CD4-positive, CD25-positive, alpha-beta regulatory T cell (primary cell): Measurements from ENCODE around the gene NSMF. TPM values are rescaled to one million over a fixed set of nuclear protein-coding genes. Genes with fewer than 3 reads are reported as not detected.

ENCODE experiments used
- ATAC-seq, 2 donors: fragments of 150-1000 bp; cut with Tn5 transposase; one replicate each; pipeline ENCODE4 v1.10.0; 2021; ENCODE audit warnings: low read depth in 2 of 2, moderate number of reproducible peaks in 2 of 2, moderate library complexity in 1 of 2
- DNase-seq, 3 donors: peaks; one replicate each; pipeline versions ENCODE4 v3.0.0 to v3.0.0-alpha.2; 2012 to 2022; ENCODE audit warnings: mixed read lengths in 1 of 3
- H3K27ac ChIP-seq: one replicate; pipeline ENCODE4 v1.7.0; 2013; ENCODE audit warnings: mild to moderate bottlenecking, low read length; ENCODE audit not compliant: insufficient read depth, poor library complexity, severe bottlenecking
- H3K27me3 ChIP-seq: one replicate; pipeline ENCODE4 v1.7.0; 2013; ENCODE audit warnings: low read length; ENCODE audit not compliant: control insufficient read depth, insufficient read depth
- H3K36me3 ChIP-seq: one replicate; pipeline ENCODE4 v1.7.0; 2013; ENCODE audit warnings: mild to moderate bottlenecking, low read length, moderate library complexity; ENCODE audit not compliant: control insufficient read depth, insufficient read depth
- H3K4me1 ChIP-seq: 2 replicates; pipeline ENCODE4 v1.7.0; 2013; ENCODE audit warnings: mild to moderate bottlenecking, low read length; ENCODE audit not compliant: insufficient read depth, control insufficient read depth, poor library complexity, severe bottlenecking
- H3K4me3 ChIP-seq: one replicate; pipeline ENCODE4 v1.7.0; 2013; ENCODE audit warnings: low read depth, mild to moderate bottlenecking, low read length, moderate library complexity
- H3K9me3 ChIP-seq, 2 experiments: 1 replicate in 1 of 2; 2 replicates in 1 of 2; pipeline ENCODE4 v1.7.0; 2013; ENCODE audit warnings: low read length in 2 of 2, mild to moderate bottlenecking in 1 of 2, moderate library complexity in 1 of 2; ENCODE audit not compliant: control insufficient read depth in 2 of 2
- H3K27ac Mint-ChIP-seq, 3 donors: one replicate each; pipeline ENCODE4 v1.8.0; 2020 to 2022; ENCODE audit warnings: mild to moderate bottlenecking in 3 of 3, mixed read lengths in 3 of 3, moderate library complexity in 2 of 3
- H3K27me3 Mint-ChIP-seq: one replicate; pipeline ENCODE4 v1.8.0; 2022; ENCODE audit warnings: mild to moderate bottlenecking, mixed read lengths
- H3K36me3 Mint-ChIP-seq: one replicate; pipeline ENCODE4 v1.8.0; 2020; ENCODE audit warnings: mixed read lengths
- H3K4me1 Mint-ChIP-seq, 4 donors: one replicate each; pipeline ENCODE4 v1.8.0; 2020 to 2022; ENCODE audit warnings: mixed read lengths in 4 of 4, mild to moderate bottlenecking in 1 of 4
- H3K4me3 Mint-ChIP-seq, 4 donors: one replicate each; pipeline ENCODE4 v1.8.0; 2020 to 2022; ENCODE audit warnings: mild to moderate bottlenecking in 4 of 4, mixed read lengths in 4 of 4, moderate library complexity in 3 of 4
- H3K9me3 Mint-ChIP-seq, 7 donors: one replicate each; pipeline ENCODE4 v1.8.0; 2020 to 2022; ENCODE audit warnings: mixed read lengths in 7 of 7, mild to moderate bottlenecking in 3 of 7, moderate library complexity in 2 of 7
- polyA plus RNA-seq, 4 donors: library from polyadenylated mRNA; unstranded; fragments of 300-500 nt; fragmentation: Illumina TruSeq; gene quantifications; one replicate each; pipeline ENCODE4 v1.2.3, GENCODE V29; 2021
- total RNA-seq: library from RNA; stranded (reverse); gene quantifications from one replicate; pipeline ENCODE4 v1.2.3, GENCODE V29; 2022

The NSMF gene, protein sequence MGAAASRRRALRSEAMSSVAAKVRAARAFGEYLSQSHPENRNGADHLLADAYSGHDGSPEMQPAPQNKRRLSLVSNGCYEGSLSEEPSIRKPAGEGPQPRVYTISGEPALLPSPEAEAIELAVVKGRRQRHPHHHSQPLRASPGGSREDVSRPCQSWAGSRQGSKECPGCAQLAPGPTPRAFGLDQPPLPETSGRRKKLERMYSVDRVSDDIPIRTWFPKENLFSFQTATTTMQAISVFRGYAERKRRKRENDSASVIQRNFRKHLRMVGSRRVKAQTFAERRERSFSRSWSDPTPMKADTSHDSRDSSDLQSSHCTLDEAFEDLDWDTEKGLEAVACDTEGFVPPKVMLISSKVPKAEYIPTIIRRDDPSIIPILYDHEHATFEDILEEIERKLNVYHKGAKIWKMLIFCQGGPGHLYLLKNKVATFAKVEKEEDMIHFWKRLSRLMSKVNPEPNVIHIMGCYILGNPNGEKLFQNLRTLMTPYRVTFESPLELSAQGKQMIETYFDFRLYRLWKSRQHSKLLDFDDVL
- total RNA-seq (109 TPM), polyA plus RNA-seq (10 to 100 TPM in 2 of 4 donors, 1 to 10 TPM in 2; 9.3 to 14.5 (median 11.8) TPM)

DNA sequence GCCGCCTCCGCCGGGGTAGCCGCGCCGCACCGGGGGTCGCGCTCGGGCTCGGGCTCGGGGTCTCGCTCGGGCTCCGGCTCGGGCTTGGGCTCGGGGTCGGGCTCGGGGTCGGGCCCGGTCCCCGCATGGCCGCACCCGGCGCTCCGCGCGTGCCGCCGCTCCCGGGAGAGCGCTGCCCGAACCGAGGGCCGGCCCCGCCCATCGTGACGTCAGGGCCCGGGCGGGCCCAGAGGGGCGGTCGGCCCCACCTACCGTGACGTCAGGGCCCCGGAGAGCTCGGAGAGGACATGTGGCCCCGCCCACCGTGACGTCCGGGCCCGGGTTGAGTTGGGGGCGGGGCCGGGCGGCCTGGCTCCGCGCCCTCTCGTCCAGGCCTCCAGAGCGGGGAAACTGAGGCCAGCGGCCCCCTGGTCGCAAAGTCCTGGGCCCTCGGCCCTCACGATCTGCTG is at the start of gene NSMF:
Gene NSMF (minus strand): TSS at position 183 of the 449 bp plus-strand sequence. CDS start 232 bp downstream, outside the sequence.
- Mint-ChIP-seq H3K4me1 (peaks cover 0 to 52% (median 5%) of the 10 kb centered on the region in 4 donors), H3K4me3 (peak within 1 kb of the TSS; percentile 27 to 84 (median 70))
- DNase-seq: peak; percentile 90 to 95 (median 91)

DNA sequence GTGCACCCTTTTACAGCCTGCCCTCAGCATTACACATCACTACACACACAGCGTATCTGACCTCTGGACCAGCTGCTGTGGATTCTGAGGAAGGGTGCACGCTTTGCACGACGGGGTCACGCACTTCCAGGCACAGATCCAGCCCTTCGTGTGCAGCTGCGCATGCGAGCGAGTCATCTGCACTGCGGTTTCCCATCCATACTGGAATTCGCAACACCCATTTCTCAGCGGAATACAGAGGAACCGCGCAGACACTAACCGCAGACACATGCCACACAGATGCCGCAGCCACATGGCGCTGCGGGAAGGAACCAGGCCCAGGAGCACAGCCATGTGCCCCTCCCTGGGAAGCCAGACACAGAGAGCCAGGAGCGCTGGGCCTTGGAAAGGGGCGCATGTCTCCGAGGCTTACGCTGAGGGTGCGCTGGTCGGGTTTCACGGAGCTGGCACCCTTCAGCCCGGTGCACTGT is 47.6 kb upstream of the NSMF start:
- no peak overlapping the region for H3K4me3 ChIP-seq
- no peaks in the 10 kb centered on the region for H3K27me3 ChIP-seq
- ATAC-seq (no peak), DNase-seq (no peak)
- H3K36me3 Mint-ChIP-seq: no peaks in the 10 kb centered on the region
- no peaks in the 10 kb centered on the region for H3K27me3 Mint-ChIP-seq
- H3K9me3 Mint-ChIP-seq: peaks cover 0 to 3% (median 0%) of the 10 kb centered on the region in 7 donors
- H3K4me1 Mint-ChIP-seq: peaks cover 0 to 6% (median 0%) of the 10 kb centered on the region in 4 donors
- H3K36me3 ChIP-seq: no peaks in the 10 kb centered on the region
- H3K4me3 Mint-ChIP-seq: no peak overlapping the region
- no peak overlapping the region for H3K27ac Mint-ChIP-seq
- H3K27ac ChIP-seq: no peak overlapping the region
- no peaks in the 10 kb centered on the region for H3K9me3 ChIP-seq
- H3K4me1 ChIP-seq: no peaks in the 10 kb centered on the region

More for the DNA sequence above, at the start of gene NSMF:
- no peaks in the 10 kb centered on the region for H3K27me3 ChIP-seq
- Mint-ChIP-seq H3K9me3 (peaks cover 0 to 1% (median 0%) of the 10 kb centered on the region in 7 donors), H3K36me3 (no peaks in the 10 kb centered on the region), H3K27me3 (no peaks in the 10 kb centered on the region), H3K27ac (peak within 1 kb of the TSS; percentile 60 to 95 (median 93))
- H3K27ac ChIP-seq: peak within 1 kb of the TSS; percentile 86
- ATAC-seq: peak; percentile 63 to 75
- no peaks in the 10 kb centered on the region for H3K36me3 ChIP-seq
- H3K4me1 ChIP-seq: peaks cover 85% of the 10 kb centered on the region
- H3K9me3 ChIP-seq: no peaks in the 10 kb centered on the region
- peak within 1 kb of the TSS; percentile 32 for H3K4me3 ChIP-seq

DNA sequence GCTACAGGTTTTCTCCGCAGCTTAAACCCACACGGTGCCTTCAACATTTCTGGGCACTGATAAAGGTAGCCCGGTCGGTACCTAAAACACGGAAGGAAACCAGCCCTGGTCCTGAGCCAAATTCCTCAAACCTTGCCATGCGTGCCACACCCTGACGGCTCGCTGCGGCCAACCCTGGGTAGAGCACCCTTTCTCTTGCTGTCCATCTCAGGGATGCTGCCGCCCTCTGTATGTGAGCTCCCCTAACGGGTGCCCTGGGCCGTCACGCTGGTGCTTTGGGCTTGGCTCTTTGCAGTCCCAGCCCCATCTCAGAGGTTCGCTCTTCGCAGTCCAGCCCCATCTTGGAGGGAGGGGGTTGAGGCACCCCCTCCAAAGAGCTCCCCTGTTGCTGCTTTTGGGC is 47.1 kb upstream of the NSMF start:
- ATAC-seq: no peak
- peaks cover 0 to 5% (median 0%) of the 10 kb centered on the region in 4 donors for H3K4me1 Mint-ChIP-seq
- H3K27me3 Mint-ChIP-seq: no peaks in the 10 kb centered on the region
- no peak overlapping the region for H3K4me3 Mint-ChIP-seq
- Histone ChIP-seq H3K27ac (no peak overlapping the region), H3K36me3 (no peaks in the 10 kb centered on the region), H3K27me3 (no peaks in the 10 kb centered on the region), H3K9me3 (no peaks in the 10 kb centered on the region), H3K4me3 (no peak overlapping the region), H3K4me1 (no peaks in the 10 kb centered on the region)
- DNase-seq: no peak
- no peaks in the 10 kb centered on the region for H3K36me3 Mint-ChIP-seq
- H3K9me3 Mint-ChIP-seq: peaks cover 0 to 3% (median 0%) of the 10 kb centered on the region in 7 donors
- H3K27ac Mint-ChIP-seq: no peak overlapping the region

DNA sequence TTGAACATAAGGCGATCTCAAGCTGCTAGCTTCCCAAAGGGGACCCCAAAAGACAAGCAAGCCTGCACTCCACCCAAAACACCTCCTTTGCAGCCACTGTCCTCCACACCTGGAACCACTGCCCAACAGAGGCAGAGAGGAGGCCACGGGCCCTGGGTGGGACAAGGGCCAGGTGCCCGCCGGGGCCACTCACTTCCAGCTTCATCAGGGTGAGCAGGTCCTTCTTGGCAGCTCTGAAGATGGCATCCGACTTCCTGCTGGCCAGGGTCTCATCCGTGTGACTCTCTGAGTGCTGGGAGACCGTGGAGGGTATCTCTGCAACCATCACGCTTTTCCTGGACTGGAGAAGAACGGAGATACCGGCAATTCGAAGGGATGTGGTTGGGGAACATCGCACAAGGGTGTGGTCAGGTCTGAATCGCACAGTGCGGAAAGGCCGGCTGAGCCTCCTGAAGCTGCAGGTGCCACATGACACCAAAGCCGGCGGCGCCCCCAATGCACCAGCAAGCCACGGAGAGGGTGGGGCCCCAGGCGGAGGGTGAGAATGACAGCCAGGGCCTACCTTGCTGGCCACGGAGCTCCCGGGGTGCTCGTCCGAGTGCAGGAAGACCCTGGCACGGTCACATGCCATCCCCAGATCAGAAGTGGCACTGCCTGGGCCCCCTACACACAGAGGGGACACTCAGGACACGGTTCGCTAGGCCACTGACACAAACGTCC is 46.4 kb upstream of the NSMF start:
- Mint-ChIP-seq H3K4me1 (peaks cover 0 to 5% (median 0%) of the 10 kb centered on the region in 4 donors), H3K4me3 (no peak overlapping the region), H3K36me3 (no peaks in the 10 kb centered on the region), H3K27ac (no peak overlapping the region), H3K9me3 (peaks cover 0 to 3% (median 0%) of the 10 kb centered on the region in 7 donors), H3K27me3 (no peaks in the 10 kb centered on the region)
- no peak for ATAC-seq
- Histone ChIP-seq H3K4me1 (no peaks in the 10 kb centered on the region), H3K27ac (no peak overlapping the region), H3K36me3 (no peaks in the 10 kb centered on the region), H3K9me3 (no peaks in the 10 kb centered on the region), H3K4me3 (no peak overlapping the region), H3K27me3 (no peaks in the 10 kb centered on the region)
- no peak for DNase-seq

DNA sequence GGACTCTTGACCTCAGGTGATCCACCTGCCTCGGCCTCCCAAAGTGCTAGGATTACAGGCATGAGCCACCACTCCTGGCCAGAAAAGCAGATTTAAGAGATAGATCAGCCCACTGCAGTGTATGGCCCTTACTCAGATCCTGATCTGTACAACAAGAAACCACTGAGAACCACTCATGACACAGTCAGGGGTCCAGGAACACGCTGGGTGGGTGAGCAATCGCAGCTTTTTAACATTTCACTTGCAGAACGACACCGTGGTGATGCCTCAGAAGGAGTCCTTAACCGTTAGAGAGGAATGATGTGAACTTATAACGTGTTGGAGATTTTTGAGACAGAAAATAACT is 45.3 kb upstream of the NSMF start:
- no peaks in the 10 kb centered on the region for H3K27me3 Mint-ChIP-seq
- no peak overlapping the region for H3K27ac Mint-ChIP-seq
- Histone ChIP-seq H3K27ac (no peak overlapping the region), H3K9me3 (no peaks in the 10 kb centered on the region), H3K4me3 (no peak overlapping the region), H3K36me3 (no peaks in the 10 kb centered on the region), H3K27me3 (no peaks in the 10 kb centered on the region), H3K4me1 (no peaks in the 10 kb centered on the region)
- no peaks in the 10 kb centered on the region for H3K36me3 Mint-ChIP-seq
- H3K4me3 Mint-ChIP-seq: no peak overlapping the region
- DNase-seq (no peak), ATAC-seq (no peak)
- peaks cover 0 to 5% (median 0%) of the 10 kb centered on the region in 4 donors for H3K4me1 Mint-ChIP-seq
- peaks cover 0 to 3% (median 0%) of the 10 kb centered on the region in 7 donors for H3K9me3 Mint-ChIP-seq

DNA sequence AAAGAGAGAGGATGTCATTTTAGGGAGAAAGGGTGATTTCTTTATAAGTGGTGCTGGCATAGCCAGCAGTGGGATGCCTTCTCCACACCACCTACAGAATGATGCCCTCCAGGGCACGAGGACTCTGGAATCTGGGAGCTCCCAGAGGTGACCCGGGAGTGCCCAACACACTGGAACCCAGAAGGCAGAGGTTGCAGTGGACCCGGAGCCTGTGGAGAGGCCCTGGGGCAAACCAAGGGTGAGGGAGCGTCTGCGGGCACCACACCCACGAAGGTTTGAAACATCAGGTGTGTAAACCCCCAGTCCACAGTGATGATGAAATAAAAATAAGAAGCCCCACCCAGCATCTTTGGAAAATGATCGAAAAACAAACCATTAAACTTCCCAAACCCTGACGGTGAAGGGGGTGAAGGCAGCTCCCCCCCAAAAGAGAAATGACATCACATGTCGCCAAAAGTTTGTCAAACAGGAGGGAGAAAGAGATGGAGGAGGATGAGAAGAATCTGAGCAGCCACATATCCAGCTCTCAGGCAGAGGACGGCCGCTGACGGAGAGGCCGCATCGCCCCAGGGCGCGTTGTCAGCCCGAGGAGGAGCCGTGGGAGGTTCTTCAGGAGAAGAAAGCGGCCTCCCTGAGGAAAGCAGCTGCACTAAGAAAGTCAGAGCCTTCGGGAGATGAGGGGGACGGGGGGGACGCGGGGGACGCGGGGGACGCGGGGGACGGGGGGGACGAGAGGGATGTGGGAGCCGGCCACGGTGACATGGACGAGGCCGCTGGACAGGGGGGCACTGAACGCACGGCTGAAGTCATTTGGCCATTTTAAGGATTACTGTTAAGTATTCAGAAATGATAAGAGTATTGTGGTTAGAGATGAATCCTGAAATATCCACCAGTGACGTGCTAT is 43.1 kb upstream of the NSMF start:
- Mint-ChIP-seq H3K36me3 (no peaks in the 10 kb centered on the region), H3K27ac (peak overlapping the region; percentile 29 to 93 (median 65)), H3K4me1 (peaks cover 0 to 5% (median 0%) of the 10 kb centered on the region in 4 donors), H3K4me3 (peak overlapping the region in 1 of 4 donors; percentile 50), H3K27me3 (no peaks in the 10 kb centered on the region), H3K9me3 (peaks cover 0 to 3% (median 0%) of the 10 kb centered on the region in 7 donors)
- Histone ChIP-seq H3K9me3 (no peaks in the 10 kb centered on the region), H3K36me3 (no peaks in the 10 kb centered on the region), H3K4me3 (no peak overlapping the region), H3K27me3 (no peaks in the 10 kb centered on the region), H3K4me1 (no peaks in the 10 kb centered on the region), H3K27ac (no peak overlapping the region)
- no peak for DNase-seq
- ATAC-seq: no peak

DNA sequence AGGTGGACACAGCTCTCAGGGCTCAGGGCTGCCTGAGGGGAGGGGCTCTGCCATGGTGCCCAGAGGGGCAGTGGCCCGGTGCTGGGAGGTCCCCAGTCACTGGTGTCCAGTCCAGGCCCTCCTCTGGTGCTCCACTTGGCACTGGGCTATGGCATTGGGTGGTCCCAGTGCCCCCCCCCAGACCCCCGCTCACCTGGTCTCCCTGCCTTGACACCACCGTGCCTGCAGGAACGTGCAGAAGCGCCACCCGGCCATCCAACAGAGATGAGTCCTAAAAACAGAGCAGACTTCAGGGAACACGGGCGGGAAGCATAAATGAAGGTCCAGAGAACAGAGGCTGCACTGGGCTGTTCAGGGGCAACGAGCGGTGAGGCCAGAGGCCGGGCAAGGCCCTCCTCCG is 42.3 kb upstream of the NSMF start:
- no peaks in the 10 kb centered on the region for H3K4me1 ChIP-seq
- H3K36me3 ChIP-seq: no peaks in the 10 kb centered on the region
- H3K4me3 ChIP-seq: no peak overlapping the region
- ATAC-seq: no peak
- H3K27ac Mint-ChIP-seq: peak overlapping the region in 1 of 3 donors; percentile 65
- H3K9me3 ChIP-seq: no peaks in the 10 kb centered on the region
- no peak overlapping the region for H3K27ac ChIP-seq
- H3K4me3 Mint-ChIP-seq: no peak overlapping the region
- no peaks in the 10 kb centered on the region for H3K36me3 Mint-ChIP-seq
- H3K27me3 ChIP-seq: no peaks in the 10 kb centered on the region
- H3K9me3 Mint-ChIP-seq: peaks cover 0 to 3% (median 0%) of the 10 kb centered on the region in 7 donors
- H3K27me3 Mint-ChIP-seq: no peaks in the 10 kb centered on the region
- peaks cover 0 to 5% (median 0%) of the 10 kb centered on the region in 4 donors for H3K4me1 Mint-ChIP-seq
- DNase-seq: no peak
